Hippocampal formation (tissue), 2 donors: ENCODE measurements around the gene LCN2.

ENCODE experiments used
- DNase-seq, 2 donors: peaks; one replicate each; lab custom pipeline; 2025; lab: John Stamatoyannopoulos, UW

Gene LCN2

DNA sequence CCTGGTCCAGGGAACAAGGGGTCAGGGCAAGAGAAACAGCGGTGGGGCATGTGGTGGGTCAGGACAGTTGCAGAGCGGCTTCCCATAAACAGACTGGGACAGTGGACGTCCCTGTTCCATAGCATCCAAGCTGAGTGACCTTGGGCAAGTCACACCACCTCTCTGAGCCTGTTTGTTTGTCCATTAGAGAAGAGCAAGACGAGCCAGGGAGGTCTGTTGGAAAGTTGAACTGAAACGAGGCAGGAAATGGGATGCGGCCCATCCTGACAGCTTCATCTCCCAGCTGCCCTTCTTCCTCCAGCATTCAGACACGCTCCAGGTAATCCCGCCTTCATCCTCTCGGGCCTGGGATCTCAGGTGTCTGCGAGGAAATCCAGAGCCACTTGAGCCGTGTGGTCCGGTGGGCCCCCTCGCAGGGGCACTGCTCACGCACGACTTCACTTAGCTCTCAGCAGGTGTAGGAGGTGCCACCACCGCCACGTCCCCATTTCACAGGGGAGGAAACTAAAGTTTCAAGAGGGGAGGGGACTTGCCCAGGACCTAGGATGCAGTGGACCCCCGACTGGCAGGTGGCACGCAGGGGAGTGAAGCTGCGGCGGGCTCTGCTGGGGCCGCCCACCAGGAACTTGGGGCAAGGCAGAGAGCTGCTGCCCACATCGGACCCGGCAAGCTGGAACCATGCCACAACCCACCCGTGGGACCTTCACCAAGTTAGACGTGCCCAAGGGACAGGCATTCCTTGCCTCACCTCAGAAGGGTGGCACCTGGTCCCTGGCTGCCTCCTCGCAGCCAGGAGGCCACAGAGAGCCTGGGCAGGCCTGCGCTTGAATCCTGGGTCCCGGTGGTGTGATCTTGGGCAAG is 34.7 kb upstream of the LCN2 start:
- DNase-seq = no peak

DNA sequence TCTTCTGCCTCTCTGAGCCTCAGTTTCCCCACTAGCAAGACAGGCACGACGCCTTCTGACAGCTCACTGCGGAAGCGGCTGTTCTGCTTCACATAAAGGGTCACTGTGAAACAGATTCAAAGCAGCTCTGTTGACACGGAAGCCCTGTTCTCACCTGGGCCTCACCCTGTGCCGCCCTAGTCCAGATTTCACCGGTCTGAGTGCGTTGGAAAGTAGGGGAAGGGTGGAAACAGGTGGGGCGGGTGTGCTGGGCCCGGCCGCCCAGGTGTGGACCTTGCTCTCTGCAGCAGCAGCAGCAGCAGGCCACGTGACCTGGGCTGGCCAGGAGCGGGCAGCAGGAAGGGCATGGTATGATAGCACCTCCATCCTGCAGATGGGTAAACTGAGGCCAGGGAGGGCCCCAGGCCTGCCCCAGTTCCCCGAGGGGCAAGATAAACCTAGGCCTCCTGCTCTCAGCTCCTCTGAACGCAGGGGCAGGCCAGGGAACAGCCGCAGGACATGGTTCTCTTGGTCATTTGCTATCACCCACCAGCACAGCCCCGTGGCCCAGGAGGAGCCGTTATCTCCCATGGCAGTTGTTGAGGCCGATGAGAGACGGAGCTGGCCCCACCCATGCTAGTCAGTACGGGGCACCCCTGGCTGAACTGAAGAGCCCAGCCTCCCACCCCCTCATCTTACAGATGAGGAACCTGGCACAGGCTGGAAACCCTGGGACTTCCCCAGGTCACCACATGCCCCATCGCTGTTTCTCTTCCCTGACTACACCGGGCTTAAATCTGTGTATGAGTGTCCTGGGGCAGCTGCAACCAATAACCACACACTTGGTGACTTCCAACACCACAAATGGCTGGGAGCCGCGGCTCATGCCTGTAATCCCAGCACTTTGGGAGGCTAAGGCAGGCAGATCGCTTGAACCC is 33.8 kb upstream of the LCN2 start:
- DNase-seq = no peak

DNA sequence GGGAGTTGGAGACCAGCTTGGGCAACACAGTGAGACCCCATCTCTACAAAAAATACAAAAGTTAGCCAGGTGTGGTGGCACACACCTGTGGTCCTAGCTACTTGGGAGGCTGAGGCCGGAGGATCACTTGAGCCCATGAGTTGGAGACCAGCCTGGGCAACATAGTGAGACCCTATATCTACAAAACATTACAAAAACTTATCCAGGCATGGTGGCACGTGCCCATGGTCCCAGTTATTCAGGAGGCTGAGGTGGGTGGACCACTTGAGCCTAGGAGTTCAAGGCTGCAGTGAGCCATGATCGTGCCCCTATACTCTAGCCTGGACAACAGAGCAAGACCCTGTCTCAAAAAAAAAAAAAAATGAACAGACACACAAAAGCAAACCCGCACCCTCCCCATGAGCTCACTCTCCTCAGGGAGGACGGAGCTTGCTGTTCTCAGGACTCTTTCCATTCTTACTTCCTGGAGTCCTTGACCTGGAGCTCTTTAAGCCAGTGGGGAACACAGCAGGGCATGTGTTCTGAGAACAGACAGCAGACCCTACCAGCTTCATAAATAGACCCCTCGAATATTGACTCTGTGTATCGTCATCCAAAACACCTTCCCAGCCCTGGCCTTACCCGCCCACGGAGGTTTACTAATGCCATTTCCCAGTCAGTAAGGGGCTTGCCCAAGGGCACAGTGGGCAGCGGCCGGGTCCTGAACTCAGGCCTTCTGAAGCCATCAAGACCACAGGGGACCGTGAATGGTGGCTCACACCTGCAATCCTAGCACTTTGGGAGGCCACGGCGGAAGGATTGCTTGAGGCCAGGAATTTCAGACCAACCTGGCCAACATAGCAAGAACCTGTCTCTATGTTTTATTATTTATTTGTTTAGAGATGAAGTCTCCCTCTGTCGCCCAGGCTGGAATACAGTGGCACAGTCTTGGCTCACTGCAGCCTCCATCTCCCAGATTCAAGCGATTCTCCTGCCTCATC is 32.9 kb upstream of the LCN2 start:
- no peak for DNase-seq

DNA sequence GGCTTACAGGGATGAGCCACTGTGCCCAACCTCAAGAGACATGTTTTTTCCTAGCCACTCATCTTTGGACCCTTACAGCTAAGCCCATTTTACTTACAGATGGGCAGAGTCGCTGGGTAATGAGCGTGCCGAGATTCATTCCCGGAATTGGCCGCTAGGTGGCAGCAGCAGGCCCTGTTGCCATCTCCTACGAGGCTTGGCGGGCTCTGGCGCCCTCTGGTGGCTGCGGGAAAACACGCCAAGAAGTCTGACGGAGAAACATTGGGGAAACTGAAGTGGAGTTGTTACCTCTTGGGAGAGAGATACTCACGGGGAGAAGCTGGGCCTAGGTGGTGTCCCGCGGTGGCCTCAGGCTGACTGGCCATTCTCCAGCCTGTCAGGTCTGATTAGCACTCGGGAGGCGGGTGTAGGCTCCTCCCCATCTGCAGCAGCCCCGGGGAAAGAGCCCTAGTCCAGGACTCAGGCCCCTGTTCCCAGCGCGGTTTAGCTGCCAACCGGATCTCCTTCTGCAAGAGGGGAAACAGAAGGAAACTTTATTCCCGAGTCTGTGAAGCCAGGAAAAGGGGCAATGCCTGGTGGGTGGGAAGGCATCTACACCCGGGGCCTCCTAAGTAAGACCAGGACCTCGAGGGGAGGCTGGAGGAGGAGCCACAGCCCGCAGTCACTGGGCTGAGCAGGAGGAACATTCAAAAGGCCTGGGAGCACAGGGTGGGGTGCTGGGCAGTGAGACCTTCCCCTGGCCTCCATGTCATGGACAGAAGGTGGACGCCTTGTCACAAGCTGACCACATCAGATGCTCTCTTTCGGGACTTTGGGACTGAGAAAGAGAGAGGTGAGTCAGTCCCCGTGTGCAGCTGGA is 31.4 kb upstream of the LCN2 start:
- DNase-seq = peak; percentile 57 to 90

DNA sequence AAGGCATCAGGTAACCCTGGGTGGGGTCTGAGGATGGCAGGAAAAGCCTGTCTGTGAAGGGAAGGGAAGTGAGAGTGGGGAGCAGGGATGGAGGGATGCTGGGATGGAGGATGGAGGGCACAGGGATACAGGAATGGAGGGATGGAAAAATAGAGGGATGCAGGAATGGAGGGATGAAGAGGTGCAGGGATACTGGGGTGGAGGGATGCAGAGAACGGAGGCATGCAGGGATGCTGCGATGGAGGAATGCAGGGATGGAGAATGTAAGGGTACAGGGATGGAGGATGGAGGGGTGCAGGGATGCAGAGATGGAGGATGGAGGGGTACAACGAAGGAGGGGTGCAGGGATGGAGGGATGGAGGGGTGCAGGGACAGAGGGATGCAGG is 30.8 kb upstream of the LCN2 start:
- no peak for DNase-seq

DNA sequence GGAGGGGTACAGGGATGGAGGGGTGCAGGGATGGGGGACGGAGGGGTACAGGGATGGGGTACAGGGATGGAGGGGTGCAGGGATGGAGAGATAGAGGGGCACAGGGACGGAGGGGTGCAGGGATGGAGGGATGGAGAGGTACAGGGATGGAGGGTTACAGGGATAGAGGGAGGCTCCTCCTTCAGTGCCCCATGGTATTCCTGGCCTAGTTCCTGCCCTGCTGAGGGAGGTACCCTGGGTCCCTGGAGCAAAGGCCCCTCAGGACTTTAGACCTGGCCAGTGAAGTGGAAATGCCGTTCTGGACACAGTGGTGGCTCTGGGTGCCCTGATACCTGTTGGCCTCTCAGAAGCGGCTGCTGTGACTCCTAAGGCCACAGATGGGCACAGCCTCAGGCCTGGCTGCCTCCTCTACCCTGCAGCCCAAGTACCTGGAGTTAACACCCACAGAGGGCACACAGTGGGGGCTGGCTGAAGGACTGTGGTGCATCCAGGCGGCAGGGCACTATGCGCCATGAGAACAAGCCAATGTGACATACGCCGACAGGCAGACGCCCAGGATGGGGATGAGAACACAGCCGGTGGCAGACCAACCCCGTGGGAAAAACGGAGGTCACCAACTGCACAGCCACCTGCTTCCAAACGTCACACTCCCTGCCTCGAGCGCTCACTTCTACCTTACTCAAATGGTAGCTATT is 30.1 kb upstream of the LCN2 start:
- DNase-seq = no peak

DNA sequence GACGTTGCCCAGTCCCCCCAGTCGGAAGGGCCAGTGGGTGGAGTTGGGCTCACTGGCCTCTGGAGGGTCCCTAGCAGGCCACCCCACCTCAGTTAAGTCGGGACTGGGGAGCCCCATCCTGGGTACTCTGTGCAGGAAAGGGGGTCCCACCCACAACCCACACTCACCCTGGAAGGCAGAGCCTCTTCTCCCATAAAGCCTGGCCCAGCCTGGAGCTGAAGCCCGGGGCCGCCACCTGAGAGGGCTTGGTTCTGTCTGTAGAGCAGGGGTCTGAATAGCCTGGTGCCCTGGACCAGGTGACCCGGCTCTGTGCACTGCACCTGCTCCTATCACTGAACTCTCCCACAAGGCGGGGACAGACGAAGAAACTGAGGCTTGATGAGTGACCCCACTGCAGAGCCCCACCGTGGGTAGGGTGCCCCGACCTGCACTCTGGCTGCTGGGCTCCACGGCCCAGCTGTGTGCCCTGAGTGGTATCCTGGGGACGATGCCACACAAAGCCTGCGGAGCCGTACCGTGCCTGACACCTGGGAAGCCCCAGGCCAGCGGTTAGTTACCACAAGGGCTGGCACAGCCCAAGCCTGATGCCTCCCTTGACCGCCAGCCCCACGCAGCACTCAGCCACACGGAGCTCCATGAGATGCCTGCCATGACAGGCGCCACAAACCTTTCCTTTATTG is 29.1 kb upstream of the LCN2 start:
- DNase-seq = no peak

DNA sequence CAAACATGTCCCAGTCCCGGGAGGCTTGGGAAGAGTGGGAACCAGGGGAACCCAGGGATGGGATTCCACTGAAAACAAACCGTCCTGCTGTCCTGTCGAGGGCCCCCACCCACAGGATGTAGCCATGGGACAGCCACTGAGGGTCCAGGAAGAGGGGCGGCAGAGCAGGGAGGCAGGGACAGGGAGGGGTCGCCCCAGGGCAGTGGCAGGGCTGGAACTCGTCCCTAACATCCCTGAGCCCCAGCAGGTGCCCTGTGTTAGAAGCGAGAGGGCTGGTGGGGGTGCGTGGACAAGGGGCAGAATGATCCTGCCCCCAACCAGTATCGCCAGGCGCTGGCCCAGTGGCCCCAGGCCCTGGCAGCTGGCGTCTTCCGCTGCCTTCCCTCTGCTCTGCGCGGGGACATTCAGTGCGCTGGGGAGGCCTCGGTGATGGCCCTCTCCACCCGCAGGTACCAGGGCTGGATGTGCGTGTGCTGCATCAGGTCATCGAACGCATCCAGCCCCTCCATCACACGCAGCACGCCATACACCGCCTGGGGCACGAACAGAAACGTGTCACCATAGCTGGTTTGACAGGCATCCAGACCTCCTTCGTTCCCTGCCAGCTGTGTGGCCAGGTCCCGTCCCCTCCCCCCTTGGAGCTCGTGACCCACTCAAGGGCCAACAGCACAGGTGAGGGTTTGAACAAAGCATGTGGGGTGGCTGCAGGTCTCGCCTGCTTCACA is 28.4 kb upstream of the LCN2 start:
- DNase-seq = no peak

DNA sequence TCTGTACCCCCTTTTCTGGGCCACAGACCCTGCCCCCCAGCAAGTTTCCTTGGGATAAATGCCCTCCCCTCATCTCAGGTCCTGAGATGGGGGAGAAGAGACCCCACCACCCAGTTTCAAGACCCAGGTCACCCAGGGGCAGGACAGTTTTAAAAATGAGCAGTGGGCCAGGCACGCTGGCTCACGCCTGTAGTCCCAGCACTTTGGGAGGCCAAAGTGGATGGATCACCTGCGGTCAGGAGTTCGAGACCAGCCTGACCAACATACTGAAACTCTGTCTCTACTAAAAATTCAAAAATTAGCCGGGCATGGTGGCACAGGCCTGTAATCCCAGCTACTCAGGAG is 27.8 kb upstream of the LCN2 start:
- DNase-seq = no peak

DNA sequence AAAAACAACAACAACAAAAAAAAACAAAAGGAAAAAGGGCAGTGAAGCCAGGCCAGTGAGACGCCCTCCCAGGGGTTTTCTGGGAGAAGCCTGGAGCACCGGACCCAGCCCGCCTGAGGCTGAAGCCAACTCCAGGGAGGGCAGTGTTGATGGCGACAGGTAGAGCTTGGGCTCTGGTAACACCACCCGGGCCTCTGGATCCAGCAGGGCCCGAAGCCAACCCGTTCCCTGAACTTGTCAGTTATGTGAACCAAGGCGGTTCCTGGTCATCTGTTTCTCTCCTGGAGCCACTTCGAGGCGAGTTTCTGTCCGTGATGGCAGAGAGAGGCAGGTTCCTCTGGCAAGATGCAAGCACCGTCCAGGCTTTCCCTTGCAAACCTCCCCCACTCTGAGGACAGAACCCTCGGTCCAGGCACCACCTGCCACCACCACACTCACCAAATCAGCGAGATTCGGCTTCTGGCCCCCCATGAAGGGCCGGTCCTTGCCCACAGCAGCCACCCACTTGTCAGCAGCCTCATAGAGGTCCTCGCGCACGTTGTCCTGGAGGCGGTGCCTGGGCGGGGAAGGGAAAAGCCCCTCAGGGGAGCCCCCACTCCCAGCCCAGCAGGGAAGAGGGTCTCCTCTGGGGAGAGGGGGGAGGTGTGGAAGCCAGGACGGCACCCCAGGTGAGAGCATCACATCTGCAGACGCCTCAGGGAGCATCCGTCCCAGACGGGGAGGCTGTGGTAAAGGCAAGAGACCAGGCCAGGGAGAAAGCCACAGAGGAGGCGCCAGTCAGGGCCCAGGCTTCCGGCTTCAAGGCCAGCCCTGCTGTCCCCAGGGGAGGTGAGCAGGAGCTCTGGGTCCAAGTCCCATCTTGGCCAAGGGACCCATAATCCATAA is 27.1 kb upstream of the LCN2 start:
- no peak for DNase-seq

DNA sequence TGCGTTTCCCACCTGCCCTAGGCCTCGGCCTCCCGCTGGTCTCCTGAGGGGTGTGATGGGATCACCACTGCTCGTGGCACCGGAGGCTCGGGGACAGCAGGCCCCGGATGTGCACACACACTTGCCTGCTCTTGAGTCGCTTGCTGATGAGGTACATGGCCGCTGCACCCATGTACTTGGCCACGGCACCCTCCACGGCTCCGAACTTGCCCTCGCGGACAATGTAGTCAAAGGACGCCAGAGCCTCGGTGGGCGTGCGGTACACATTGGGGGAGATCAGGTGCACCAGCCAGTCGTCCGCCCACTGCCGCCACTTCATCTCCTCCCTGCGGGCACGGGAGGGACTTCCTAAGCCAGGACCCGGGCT is 26.5 kb upstream of the LCN2 start:
- DNase-seq = no peak

DNA sequence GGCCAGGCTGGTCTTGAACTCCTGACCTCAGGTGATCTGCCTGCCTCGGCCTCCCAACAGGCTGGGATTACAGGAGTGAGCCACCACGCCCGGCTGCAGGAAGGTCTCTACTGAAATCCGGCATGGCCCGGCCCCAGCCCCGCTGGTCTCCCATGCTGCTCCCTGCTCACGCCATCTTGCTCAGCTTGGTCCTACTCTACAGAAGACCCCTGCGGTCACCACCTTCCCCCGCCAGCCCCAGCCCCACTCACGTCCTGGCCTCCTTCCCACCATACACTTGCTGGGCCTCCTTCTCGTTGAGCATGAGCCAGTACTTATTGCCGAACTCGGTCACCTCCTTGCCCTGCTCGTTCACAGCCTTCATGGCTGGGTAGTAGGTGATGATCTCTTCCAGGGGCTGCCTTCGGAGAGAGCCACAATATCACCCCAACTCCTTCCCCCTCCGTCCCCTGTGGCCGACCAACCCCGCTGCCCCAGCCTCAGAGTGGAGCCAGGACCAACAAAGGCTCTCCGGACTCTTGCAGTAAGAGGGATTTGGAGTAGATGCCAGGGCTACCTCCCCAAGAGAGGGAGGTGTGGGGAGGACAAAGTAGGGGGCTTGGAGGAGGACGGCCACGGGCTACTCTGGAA is 25.7 kb upstream of the LCN2 start:
- DNase-seq = no peak

DNA sequence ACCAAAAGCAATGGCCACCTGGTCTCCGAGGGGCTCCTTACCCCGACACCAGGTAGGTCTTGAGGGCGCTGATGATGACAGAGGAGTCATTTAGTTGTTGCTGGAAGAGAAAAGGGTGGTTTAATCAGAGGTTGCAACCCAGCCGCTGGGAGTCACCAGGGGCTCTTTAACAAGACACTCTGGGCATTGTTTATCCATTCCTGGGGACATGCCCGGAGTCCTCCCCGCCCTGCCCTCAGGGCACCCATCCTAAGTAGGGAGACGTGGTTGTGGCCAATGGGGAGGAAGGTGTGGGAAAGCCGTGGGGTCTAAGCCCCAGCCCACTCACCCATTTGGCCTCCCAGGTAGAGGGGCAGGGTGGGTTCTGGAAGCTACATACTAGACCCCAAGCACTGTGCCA is 24.8 kb upstream of the LCN2 start:
- no peak for DNase-seq

DNA sequence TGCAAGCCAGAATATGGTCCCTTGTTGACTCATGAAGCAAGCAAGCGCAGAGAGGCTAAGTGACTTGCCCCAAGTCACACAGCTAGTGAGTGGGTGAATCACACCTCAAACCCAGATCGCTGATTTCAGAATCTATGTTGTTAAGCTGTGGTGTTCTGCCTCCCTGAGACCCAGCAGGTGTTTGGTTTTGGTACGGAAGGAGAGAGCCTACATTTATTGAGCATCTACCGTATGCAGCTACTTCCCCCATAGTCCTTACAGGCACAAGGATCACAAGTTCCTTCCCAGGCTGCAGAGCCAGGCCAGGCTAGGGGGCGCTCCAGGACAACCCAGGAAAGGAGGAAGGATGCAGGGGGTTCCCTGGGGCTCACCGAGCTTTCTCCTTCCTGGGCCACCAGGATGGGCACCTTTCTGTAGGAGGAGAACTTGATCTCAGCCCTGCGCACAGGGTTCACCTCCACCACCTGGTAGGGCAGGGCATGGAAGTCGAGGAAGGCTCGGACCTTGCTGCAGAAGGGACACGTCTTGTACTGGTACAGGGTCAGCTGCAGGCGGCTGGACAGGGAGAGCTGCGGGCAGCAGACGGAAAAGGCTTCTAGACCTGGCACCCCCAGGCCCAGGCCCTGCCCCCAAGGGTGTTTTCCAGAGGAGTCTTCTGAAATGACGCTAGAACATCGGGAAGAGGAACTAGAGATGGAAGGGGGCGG is 24.2 kb upstream of the LCN2 start:
- peak; percentile 19 to 25 for DNase-seq

DNA sequence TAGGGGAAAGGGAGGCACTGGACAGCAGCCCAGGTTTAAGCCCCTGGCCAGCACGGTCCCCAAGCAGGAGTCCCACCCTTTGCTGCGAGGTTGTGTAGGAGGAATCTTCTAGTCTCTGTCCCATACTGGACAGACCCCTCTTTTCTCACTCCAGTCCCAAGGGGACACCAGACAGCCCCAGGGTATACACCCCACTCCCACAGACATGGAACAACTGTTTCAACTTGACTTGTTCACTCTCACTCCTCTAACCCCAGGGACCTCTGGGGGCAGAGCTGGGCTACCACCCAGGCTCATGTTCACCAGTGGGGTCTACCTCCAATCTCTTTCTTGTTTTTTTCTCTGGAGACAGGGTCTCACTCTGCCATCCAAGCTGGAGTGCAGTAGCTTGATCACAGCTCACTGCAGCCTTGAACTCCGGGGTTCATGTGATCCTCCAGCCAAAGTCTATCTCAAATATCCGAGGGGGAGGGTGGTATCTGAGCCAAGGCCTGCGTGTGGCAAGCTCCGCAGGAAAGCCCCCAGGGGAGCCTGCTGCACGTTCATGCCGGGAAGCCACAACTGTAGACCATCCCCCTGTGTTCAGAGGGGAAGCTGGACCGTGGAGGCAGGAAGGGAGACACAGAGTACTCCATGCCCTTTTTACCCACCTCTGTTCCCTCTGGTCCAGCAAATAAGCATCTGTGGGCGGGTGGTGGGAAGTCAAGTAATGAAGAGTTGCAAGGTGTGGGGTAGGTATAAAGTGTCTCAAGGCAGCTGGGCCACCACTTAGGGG is 23.5 kb upstream of the LCN2 start:
- no peak for DNase-seq

DNA sequence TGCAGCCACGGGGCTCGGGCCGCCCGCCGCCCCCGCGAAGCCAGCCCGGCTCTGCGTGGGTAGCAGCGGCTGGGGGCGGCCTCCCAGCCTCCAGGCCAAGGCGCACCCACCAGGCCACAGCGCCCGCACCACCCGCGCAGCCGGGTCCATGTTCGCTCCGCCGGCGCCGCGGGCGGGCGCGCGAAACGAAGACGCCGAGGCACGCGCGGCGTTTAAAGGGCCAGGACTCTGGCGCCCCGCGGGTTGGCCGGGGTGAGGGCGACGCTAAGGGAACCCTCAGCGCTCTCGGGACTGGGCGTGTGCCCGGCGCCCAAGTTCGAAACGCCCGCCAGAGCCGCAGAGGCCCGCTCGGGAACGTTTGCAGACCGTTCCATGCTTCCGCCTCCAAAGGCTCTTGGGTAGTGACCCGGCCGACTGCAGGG is 21.7 kb upstream of the LCN2 start, which contains the start of gene PTGES2:
PTGES2 (minus strand) TSS at position 162 of the 422 bp plus-strand sequence; CDS start at position 150, 12 bp downstream.
- DNase-seq = peak; percentile 77 to 78
